Keratinocyte (primary cell): ENCODE measurements around the gene LAYN. TPM values are rescaled to one million over a fixed set of nuclear protein-coding genes. Genes with fewer than 3 reads are reported as not detected.

Experiments used
- DNase-seq: peaks from one replicate; pipeline ENCODE4 v3.0.0-alpha.2; 2011; ENCODE audit warnings: low read depth, missing footprints, low spot score
- FAIRE-seq: peaks from 2 replicates; lab custom pipeline; 2011; peaks lifted over from hg19 to GRCh38; lab: Jason Lieb, UNC
- H2AFZ ChIP-seq: 2 replicates; pipeline ENCODE4 v1.6.0; 2012; ENCODE audit warnings: low read length, control low read depth, inconsistent platforms; ENCODE audit not compliant: control insufficient read depth
- H3K27ac ChIP-seq: 2 replicates; pipeline ENCODE4 v1.5.1; 2011; ENCODE audit warnings: low read length; ENCODE audit not compliant: control insufficient read depth, insufficient read depth
- H3K27me3 ChIP-seq: 3 replicates; pipeline ENCODE4 v1.6.0; 2011; ENCODE audit warnings: low read length; ENCODE audit not compliant: control insufficient read depth, insufficient read depth; ENCODE audit errors: extremely low read depth
- H3K36me3 ChIP-seq, 2 experiments: 2 replicates in 1 of 2; 3 replicates in 1 of 2; pipeline ENCODE4 v1.5.1; 2011; ENCODE audit warnings: low read length in 2 of 2, mild to moderate bottlenecking in 1 of 2; ENCODE audit not compliant: control insufficient read depth in 2 of 2, insufficient read depth in 2 of 2; ENCODE audit errors: extremely low read depth in 1 of 2
- H3K4me1 ChIP-seq: 3 replicates; pipeline ENCODE4 v1.5.1; 2011; ENCODE audit warnings: low read length; ENCODE audit not compliant: control insufficient read depth, insufficient read depth; ENCODE audit errors: extremely low read depth
- H3K4me2 ChIP-seq: 3 replicates; pipeline ENCODE4 v1.6.0; 2011; ENCODE audit warnings: low read depth, low read length; ENCODE audit not compliant: control insufficient read depth, insufficient read depth; ENCODE audit errors: extremely low read depth
- H3K4me3 ChIP-seq, 3 experiments: fragments of 200-600 bp in 1 of 3; sonication (generic) in 1 of 3; 2 replicates in 2 of 3; 3 replicates in 1 of 3; pipeline ENCODE4 v1.5.1; 2011 to 2016; ENCODE audit warnings: low read length in 3 of 3, mild to moderate bottlenecking in 3 of 3, control low read depth in 2 of 3, inconsistent platforms in 1 of 3, low read depth in 1 of 3, mixed read lengths in 1 of 3, mixed run types in 1 of 3, moderate library complexity in 1 of 3; ENCODE audit not compliant: control insufficient read depth in 2 of 3, insufficient read depth in 2 of 3; ENCODE audit errors: extremely low read depth in 1 of 3
- H3K79me2 ChIP-seq: 2 replicates; pipeline ENCODE4 v1.6.0; 2012; ENCODE audit warnings: low read length; ENCODE audit not compliant: control insufficient read depth, insufficient read depth
- H3K9ac ChIP-seq: 3 replicates; pipeline ENCODE4 v1.6.0; 2011; ENCODE audit warnings: low read length; ENCODE audit not compliant: control insufficient read depth, insufficient read depth; ENCODE audit errors: extremely low read depth
- H3K9me1 ChIP-seq: 3 replicates; pipeline ENCODE4 v1.6.0; 2011; ENCODE audit warnings: low read length; ENCODE audit not compliant: control insufficient read depth, insufficient read depth; ENCODE audit errors: extremely low read depth
- H3K9me3 ChIP-seq: 2 replicates; pipeline ENCODE4 v1.5.1; 2012; ENCODE audit warnings: low read depth, low read length; ENCODE audit not compliant: control insufficient read depth
- H4K20me1 ChIP-seq: 3 replicates; pipeline ENCODE4 v1.6.0; 2011; ENCODE audit warnings: low read length; ENCODE audit not compliant: control insufficient read depth, insufficient read depth; ENCODE audit errors: extremely low read depth
- CTCF ChIP-seq, 3 experiments: IDR thresholded peaks in 1 of 3; conservative IDR thresholded peaks in 1 of 3; optimal IDR thresholded peaks in 1 of 3; 2 replicates in 2 of 3; 3 replicates in 1 of 3; pipeline versions ENCODE3 to v1.5.1; 2011; ENCODE audit warnings: low read length in 3 of 3, mild to moderate bottlenecking in 3 of 3, moderate library complexity in 2 of 3, control low read depth in 1 of 3, inconsistent platforms in 1 of 3; ENCODE audit not compliant: insufficient read depth in 2 of 3; ENCODE audit errors: extremely low read depth in 1 of 3
- EZH2 ChIP-seq: IDR thresholded peaks from one replicate; pipeline ENCODE4 v1.6.1; 2012; ENCODE audit warnings: inconsistent platforms, mild to moderate bottlenecking, low read length, moderate library complexity
- dilution Hi-C: fragments of 300-500 bp; cut with MboI; formaldehyde crosslinking; loops from one replicate; pipeline ENCODE4 v1.7.0; 2020; ENCODE audit warnings: low sequenced_read_pairs; ENCODE audit not compliant: extremely low pct_ligation_motif_present
- polyA plus RNA-seq, 5 experiments: library from polyadenylated mRNA; depleted of rRNA in 3 of 5; stranded (reverse) in 3 of 5; stranded (forward) in 1 of 5; unstranded in 1 of 5; fragments of >200 nt; gene quantifications; 1 replicate in 1 of 5; 2 replicates in 3 of 5; 3 replicates in 1 of 5; pipeline versions ENCODE4 v1.2.1 to v1.2.3, GENCODE V29; 2011 to 2012; ENCODE audit warnings: missing spikeins in 2 of 5, low read depth in 1 of 5, low replicate concordance in 1 of 5

The LAYN gene
- polyA plus RNA-seq, 1 donor (not counting 4 experiments of a cell fraction or from before 2014, with no cell fraction given): 1.1 TPM

- H3K36me3 ChIP-seq: no peaks in the 10 kb centered on the region
- H3K4me1 ChIP-seq: peaks cover 5% of the 10 kb centered on the region
- H3K9me3 ChIP-seq: no peaks in the 10 kb centered on the region
- no peak overlapping the region for H3K4me2 ChIP-seq
- no peak for TF ChIP-seq EZH2
- H3K9ac ChIP-seq: no peak overlapping the region
- H3K4me3 ChIP-seq: no peak overlapping the region
- DNase-seq: no peak
- H4K20me1 ChIP-seq: no peaks in the 10 kb centered on the region
- H3K27me3 ChIP-seq: no peaks in the 10 kb centered on the region
- H3K27ac ChIP-seq: no peak overlapping the region
- H3K9me1 ChIP-seq: no peaks in the 10 kb centered on the region
- dilution Hi-C loops: no loop called here
- H2AFZ ChIP-seq: no peak overlapping the region
- no peaks in the 10 kb centered on the region for H3K79me2 ChIP-seq
- FAIRE-seq: no peak
Measured at GRCh38 chr11:111582163-111582562, 41.6 kb downstream of the LAYN start.

GRCh38 chr11:111582881-111583280, 42.4 kb downstream of the LAYN start:
- H2AFZ ChIP-seq: no peak overlapping the region
- FAIRE-seq: no peak
- H3K4me3 ChIP-seq: no peak overlapping the region
- no peak for DNase-seq
- H3K9me3 ChIP-seq: no peaks in the 10 kb centered on the region
- dilution Hi-C loops: no loop called here
- no peaks in the 10 kb centered on the region for H3K27me3 ChIP-seq
- no peaks in the 10 kb centered on the region for H3K9me1 ChIP-seq
- H3K27ac ChIP-seq: no peak overlapping the region
- no peak overlapping the region for H3K9ac ChIP-seq
- no peak overlapping the region for H3K4me2 ChIP-seq
- H3K4me1 ChIP-seq: peaks cover 5% of the 10 kb centered on the region
- H3K36me3 ChIP-seq: no peaks in the 10 kb centered on the region
- H4K20me1 ChIP-seq: no peaks in the 10 kb centered on the region
- H3K79me2 ChIP-seq: no peaks in the 10 kb centered on the region
- TF ChIP-seq CTCF (optimal IDR thresholded peaks at IDR 0.05 in 1 of 3, IDR thresholded peaks at IDR 0.05 in 1 of 3, conservative IDR thresholded peaks at IDR 0.05 in 1 of 3; ENCODE audit: extremely low read depth in 1 of 3, insufficient read depth in 2 of 3, low read length in 3 of 3) (no peak), EZH2 (no peak)

- H3K4me3 ChIP-seq: no peak overlapping the region
- no peaks in the 10 kb centered on the region for H4K20me1 ChIP-seq
- H3K36me3 ChIP-seq: no peaks in the 10 kb centered on the region
- FAIRE-seq (no peak), DNase-seq (no peak)
- no peak overlapping the region for H3K27ac ChIP-seq
- peak overlapping the region; percentile 23 for H2AFZ ChIP-seq
- no peak overlapping the region for H3K9ac ChIP-seq
- H3K27me3 ChIP-seq: no peaks in the 10 kb centered on the region
- TF ChIP-seq EZH2 (no peak), CTCF (optimal IDR thresholded peaks at IDR 0.05 in 1 of 3, IDR thresholded peaks at IDR 0.05 in 1 of 3, conservative IDR thresholded peaks at IDR 0.05 in 1 of 3; ENCODE audit: extremely low read depth in 1 of 3, insufficient read depth in 2 of 3, low read length in 3 of 3) (no peak)
- dilution Hi-C loops: no loop called here
- no peaks in the 10 kb centered on the region for H3K9me1 ChIP-seq
- no peaks in the 10 kb centered on the region for H3K79me2 ChIP-seq
- H3K4me2 ChIP-seq: no peak overlapping the region
- H3K4me1 ChIP-seq: peaks cover 5% of the 10 kb centered on the region
- no peaks in the 10 kb centered on the region for H3K9me3 ChIP-seq
Measured at GRCh38 chr11:111585371-111585770, 44.9 kb downstream of the LAYN start.
